GM19043 (cell line): ENCODE data around the gene SPOCK1.
"Not testable (repeated sequence)": the region's sequence is repeated elsewhere in the genome, so short reads cannot be mapped to it uniquely, and the experiment has no call there.

ENCODE experiments used
- ATAC-seq: cut with Tn5 transposase; IDR thresholded peaks from one replicate; pipeline ENCODE4 v1.9.1; 2021; ENCODE audit warnings: low read depth; ENCODE audit not compliant: unreplicated experiment

SPOCK1 gene

GRCh38 chr5:137236849-137237507 is 262.1 kb downstream of the SPOCK1 start:
- ATAC-seq = no peak

- ATAC-seq = no peak
These were observed 262.9 kb downstream of the SPOCK1 start for GRCh38 chr5:137236252-137236651.

GRCh38 chr5:137234973-137235943 is 263.9 kb downstream of the SPOCK1 start:
- ATAC-seq = no peak

- ATAC-seq = no peak
These were observed 265.4 kb downstream of the SPOCK1 start for GRCh38 chr5:137233726-137234125.

- not testable (repeated sequence) for ATAC-seq
These were observed 265.8 kb downstream of the SPOCK1 start for GRCh38 chr5:137233304-137233703.

GRCh38 chr5:137231540-137231939 is 267.6 kb downstream of the SPOCK1 start:
- no peak for ATAC-seq

- no peak for ATAC-seq
These were observed 270.3 kb downstream of the SPOCK1 start for GRCh38 chr5:137228816-137229215.

GRCh38 chr5:137226081-137226480 is 273.0 kb downstream of the SPOCK1 start:
- no peak for ATAC-seq

- no peak for ATAC-seq
These were observed 275.5 kb downstream of the SPOCK1 start for GRCh38 chr5:137223324-137224295.

- ATAC-seq = no peak
These were observed 277.2 kb downstream of the SPOCK1 start for GRCh38 chr5:137221943-137222342.

- ATAC-seq = peak; percentile 70
These were observed 278.6 kb downstream of the SPOCK1 start for GRCh38 chr5:137220523-137220927.

GRCh38 chr5:137218896-137219295 is 280.2 kb downstream of the SPOCK1 start:
- ATAC-seq = no peak

- ATAC-seq = no peak
These were observed 280.7 kb downstream of the SPOCK1 start for GRCh38 chr5:137218471-137218870.

GRCh38 chr5:137217599-137218200 is 281.4 kb downstream of the SPOCK1 start:
- no peak for ATAC-seq

GRCh38 chr5:137216976-137217598 is 282.0 kb downstream of the SPOCK1 start:
- ATAC-seq = no peak

GRCh38 chr5:137215780-137216179 is 283.3 kb downstream of the SPOCK1 start:
- no peak for ATAC-seq

- ATAC-seq = no peak
These were observed 283.9 kb downstream of the SPOCK1 start for GRCh38 chr5:137215261-137215660.

- no peak for ATAC-seq
These were observed 284.5 kb downstream of the SPOCK1 start for GRCh38 chr5:137214446-137215189.

GRCh38 chr5:137212471-137212870 is 286.7 kb downstream of the SPOCK1 start:
- no peak for ATAC-seq
